NCI-H2107 (cell line): ENCODE results near the gene BANF1.
"Not testable (repeated sequence)": the region's sequence is repeated elsewhere in the genome, so short reads cannot be mapped to it uniquely, and the experiment has no call there.

Source experiments
- DNase-seq: peaks from one replicate; lab custom pipeline; 2025; lab: John Stamatoyannopoulos, UW

The BANF1 gene

GRCh38 chr11:66011239-66011784, 9.0 kb downstream of the BANF1 start:
- no peak for DNase-seq

- no peak for DNase-seq
Observed at GRCh38 chr11:66011785-66012303, 9.5 kb downstream of the BANF1 start, which contains the start of gene CST6. Gene CST6 (plus strand): TSS chr11:66012008. CDS start chr11:66012045, 37 bp downstream.

GRCh38 chr11:66012371-66012945, 10.2 kb downstream of the BANF1 start:
- no peak for DNase-seq

- DNase-seq: no peak
Observed at GRCh38 chr11:66012946-66013761, 10.9 kb downstream of the BANF1 start.

GRCh38 chr11:66013762-66014100, 11.4 kb downstream of the BANF1 start:
- no peak for DNase-seq

- no peak for DNase-seq
Observed at GRCh38 chr11:66014804-66015453, 12.6 kb downstream of the BANF1 start.

GRCh38 chr11:66015454-66015881, 13.2 kb downstream of the BANF1 start:
- no peak for DNase-seq

GRCh38 chr11:66015936-66016792, 13.9 kb downstream of the BANF1 start:
- DNase-seq: no peak

GRCh38 chr11:66016793-66017177, 14.5 kb downstream of the BANF1 start:
- no peak for DNase-seq

GRCh38 chr11:66017321-66017720, 15.0 kb downstream of the BANF1 start:
- DNase-seq: no peak

- DNase-seq: no peak
Observed at GRCh38 chr11:66020212-66020611, 17.9 kb downstream of the BANF1 start.

GRCh38 chr11:66020618-66021357, 18.5 kb downstream of the BANF1 start:
- DNase-seq: no peak

GRCh38 chr11:66022401-66023185, 20.3 kb downstream of the BANF1 start:
- DNase-seq: peak; percentile 23

GRCh38 chr11:66023186-66023440, 20.8 kb downstream of the BANF1 start:
- not testable (repeated sequence) for DNase-seq

- no peak for DNase-seq
Observed at GRCh38 chr11:66026017-66026529, 23.8 kb downstream of the BANF1 start, which contains the start of gene CATSPER1. Gene CATSPER1 (minus strand): TSS chr11:66026479. CDS start chr11:66026379, 100 bp downstream.

- DNase-seq: no peak
Observed at GRCh38 chr11:66032957-66033735, 30.8 kb downstream of the BANF1 start.

GRCh38 chr11:66035653-66036333, 33.5 kb downstream of the BANF1 start:
- DNase-seq: no peak

- no peak for DNase-seq
Observed at GRCh38 chr11:66036334-66036710, 34.0 kb downstream of the BANF1 start.

- DNase-seq: no peak
Observed at GRCh38 chr11:66037327-66037726, 35.0 kb downstream of the BANF1 start.
